ENCODE data around the gene GSTM3.
"Not testable (repeated sequence)": the region's sequence is repeated elsewhere in the genome, so short reads cannot be mapped to it uniquely, and the experiment has no call there.

The GSTM3 gene

DNA sequence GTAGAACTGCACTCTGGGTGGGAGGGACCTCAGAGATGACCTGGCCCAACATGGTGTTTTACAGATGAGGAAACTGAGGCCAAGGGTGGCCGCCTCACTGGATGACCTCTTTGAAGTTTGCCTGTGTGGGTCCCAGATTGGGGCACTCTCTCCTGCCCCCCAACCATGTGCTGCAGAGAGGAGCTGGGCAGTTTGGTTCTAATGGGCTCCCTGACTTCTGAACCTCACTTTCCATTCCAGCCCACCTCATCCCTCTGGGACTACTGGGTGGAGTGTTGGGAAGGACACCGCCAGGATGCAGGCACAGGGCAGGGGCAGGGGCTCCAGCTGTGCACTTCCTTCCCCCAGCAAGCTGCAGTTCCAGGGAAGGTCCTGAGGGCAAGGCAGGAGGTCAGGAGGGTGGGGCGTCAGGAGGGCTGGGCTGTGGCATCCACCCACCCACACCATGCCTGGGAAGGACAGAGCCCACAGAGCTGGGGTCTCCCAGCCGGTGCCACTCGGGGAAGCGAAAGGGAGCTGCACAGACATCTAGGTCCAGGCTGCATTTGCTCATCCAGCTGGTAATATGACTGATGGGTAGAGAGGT, 33.2 kb upstream of the GSTM3 start:
- no peak for DNase-seq

DNA sequence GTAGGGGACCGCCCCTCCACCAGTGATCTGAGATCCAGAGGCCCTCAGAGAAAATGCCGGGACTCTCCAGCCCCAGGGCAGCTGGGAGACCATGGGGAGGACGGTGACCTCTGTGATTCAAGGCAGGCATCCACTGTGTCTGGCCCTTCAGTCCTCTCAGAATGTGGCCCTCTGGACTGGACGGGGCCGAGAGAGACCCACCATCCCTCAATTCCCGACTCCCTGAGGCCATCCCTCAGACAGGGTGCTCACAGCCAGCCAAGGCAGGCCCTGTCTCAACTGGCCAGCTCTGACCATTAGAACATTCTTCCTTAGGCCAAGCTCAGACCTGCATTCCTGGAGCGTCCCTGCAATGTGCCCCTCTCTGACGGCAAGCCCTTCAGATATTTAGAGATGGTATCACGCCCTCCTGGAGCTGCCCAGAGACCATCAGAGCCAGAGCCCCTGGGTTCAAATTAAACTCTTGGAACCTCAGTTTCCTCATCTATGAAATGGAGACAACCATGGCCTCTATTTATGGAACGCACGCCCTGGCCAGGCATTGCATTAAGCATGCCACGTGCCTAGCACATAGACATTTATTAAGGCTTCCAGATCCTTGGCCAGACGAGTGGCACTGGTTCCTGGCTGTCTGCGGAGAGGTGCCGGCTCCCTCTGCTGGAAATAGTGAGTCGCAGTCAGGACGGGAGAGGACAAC, 32.5 kb upstream of the GSTM3 start:
- DNase-seq = peak; percentile 91 to 96

DNA sequence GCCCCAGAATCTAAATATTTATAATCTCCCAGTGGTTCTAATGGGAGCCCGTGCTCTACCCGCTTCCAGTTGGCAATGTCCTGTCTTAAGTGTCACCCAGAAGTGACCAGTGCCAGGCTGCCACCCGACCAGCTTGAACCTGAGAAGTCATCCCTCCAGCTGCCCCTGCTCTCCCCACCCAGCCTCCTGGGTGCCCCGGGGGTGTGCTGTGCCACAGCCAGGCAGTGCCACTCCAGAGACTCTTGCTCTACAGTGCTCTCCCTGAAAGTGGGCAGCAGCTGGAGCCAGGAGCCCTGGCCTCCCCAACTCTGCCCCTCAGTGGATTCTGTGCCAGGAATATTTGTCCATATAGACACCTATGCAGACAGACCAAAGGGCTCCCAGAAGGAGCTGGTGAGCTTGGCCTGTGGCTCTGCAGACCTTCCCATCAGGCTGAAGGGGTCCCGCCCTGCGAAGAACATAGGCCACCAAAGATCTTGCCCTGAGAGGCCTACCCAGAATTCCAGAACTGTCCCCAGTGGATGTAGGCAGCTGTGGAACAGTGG, 31.9 kb upstream of the GSTM3 start:
- no peak for DNase-seq

DNA sequence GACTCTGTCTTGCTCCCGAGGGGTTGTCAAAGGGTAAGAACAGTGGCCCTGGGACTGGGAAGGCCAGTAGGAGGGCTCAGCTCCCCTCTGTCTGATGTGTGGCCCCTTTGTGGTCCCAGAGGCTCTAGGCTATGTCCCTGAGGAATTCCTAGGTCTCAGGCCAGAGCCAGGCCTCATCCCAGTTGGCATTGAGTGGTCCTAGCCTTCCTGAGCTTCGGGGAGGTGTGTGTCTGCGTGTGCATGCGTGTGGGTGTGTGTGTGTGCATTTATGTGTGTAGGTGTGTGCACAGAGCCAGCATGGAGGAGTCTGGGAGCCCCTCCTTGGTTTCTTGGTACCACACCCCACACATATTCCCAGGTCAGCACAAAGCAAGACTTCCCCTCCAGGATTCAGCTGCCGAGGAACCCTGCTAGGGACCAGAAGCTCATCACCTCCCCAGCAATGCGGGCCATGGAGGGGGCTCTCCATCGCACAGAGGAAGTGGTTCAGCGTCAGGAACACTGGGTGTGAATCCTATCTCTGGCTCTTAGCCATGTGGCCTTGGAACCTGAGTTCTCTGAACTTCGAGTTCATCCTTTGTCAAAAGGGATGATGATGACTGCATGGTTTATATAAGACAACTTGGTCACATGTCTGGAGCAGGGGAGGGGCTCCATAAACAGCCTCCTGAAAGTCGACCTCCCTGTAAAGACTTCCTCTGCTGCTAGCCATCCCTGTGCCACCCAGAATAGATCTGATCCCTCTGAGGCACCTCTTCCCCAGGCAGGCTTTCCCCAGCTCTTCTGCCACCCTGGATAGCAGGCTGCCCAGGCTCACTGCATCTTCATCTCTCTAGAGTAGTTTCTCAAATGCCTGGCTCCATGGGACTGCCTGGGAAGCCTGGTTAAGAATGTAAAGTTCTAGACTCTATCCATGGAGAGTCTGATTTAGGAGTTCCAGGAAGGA, 31.1 kb upstream of the GSTM3 start:
- no peak for DNase-seq

DNA sequence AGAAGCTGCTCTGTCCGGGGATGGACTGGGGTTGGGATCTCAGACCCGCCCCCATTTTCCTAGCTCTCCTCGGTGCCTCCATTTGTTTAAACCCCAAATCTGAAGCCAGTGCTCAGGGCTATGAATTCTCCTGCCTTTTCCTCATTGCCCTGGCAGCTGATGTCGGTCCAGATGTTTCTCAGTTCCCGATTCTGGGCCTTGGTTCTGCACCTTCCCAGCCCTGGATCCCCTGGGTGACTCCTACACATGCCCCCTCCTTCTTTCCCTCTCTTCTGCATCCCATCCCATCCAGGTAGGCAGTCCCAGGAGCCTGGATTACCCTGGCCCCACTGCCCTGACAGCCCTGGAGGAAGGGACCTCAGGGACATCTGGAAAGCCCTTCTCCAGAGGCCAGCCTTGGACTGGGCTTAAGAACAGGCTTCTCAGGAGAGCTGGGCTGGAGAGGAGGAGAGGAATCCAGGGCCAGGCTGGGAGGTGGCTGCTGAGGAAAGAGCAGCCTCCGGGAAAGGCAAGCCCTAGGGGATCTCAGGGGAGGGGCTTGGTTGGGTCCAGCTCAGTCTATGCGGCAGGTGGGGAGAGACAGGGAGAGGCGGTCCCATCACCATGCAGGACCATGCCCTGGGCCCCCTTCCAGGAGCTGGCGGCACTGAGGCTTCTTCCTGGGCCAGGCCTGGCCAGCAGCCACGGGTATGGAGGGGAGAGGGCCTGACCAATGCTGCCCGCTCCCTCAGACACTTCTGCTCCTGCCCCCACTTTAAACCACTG, 29.7 kb upstream of the GSTM3 start:
- DNase-seq = no peak

DNA sequence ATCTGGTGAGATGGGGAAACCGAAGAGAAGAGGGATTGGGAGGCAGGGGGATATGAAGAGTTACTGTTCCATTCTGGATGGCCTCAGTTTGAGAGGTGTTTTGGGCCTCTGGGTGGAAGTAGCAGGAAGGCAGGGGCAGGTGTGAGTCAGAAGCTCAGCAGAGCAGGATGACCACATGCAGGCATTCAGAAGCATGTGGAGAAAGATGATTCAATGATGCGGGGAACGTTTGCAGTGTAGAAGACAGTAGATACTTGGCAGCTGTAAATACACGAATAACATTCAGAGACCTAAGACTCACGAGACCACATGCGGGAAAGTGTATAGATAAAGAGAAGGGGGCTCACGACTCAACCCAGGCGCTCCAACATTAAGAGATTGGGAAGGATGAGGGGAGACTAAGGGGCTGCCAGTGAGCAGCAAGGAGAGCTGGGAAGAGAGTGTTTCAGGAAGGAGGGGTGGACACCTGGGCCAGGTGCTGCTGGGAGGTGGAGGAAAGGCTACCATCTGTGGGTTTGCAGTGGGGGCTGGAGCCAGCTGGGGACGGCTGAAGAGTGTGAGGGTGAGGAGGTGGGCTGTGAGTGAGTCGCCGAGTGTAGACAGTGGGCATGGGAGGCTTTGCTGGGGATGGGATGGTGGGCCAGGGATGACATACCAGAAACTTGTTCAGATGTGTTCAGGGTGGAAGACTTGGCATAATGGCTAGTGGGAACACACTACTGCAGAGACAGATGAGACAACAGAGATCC, 28.7 kb upstream of the GSTM3 start:
- no peak for DNase-seq

DNA sequence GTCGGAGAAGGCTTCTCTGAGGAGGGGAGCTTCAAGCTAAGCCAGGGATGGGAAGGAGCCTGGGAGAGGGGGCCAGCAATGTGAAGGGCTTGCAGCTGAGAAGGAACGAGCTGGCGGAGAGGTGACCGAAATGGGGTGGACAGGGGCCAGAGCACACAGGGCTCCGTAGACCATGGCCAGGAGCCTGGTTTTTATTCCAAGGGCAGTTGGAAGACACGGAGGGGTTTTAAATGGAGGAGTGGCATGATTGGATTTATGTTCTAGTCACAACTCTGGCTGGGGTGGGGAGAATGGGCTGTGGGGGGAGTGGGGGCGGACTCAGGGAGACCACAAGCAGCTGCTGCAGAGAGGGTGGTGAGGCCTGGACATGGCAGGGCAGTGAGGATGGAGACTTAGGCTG, 28.0 kb upstream of the GSTM3 start:
- no peak for DNase-seq

DNA sequence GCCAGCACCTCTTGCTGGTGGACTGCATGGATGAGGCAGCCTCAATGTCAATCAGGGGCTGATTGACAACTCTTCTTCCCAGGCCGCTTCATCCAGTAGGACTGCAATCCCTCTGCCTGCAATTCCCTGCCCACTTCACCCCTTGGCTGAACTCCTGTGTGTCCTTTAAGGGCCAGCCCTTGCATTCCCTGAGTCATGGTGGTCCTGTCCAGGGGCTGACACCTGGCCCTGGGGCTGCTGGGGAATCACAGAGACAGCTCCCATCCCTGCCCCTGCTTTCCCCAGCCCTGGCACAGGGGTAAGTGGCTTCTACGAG, 27.5 kb upstream of the GSTM3 start:
- DNase-seq = no peak

DNA sequence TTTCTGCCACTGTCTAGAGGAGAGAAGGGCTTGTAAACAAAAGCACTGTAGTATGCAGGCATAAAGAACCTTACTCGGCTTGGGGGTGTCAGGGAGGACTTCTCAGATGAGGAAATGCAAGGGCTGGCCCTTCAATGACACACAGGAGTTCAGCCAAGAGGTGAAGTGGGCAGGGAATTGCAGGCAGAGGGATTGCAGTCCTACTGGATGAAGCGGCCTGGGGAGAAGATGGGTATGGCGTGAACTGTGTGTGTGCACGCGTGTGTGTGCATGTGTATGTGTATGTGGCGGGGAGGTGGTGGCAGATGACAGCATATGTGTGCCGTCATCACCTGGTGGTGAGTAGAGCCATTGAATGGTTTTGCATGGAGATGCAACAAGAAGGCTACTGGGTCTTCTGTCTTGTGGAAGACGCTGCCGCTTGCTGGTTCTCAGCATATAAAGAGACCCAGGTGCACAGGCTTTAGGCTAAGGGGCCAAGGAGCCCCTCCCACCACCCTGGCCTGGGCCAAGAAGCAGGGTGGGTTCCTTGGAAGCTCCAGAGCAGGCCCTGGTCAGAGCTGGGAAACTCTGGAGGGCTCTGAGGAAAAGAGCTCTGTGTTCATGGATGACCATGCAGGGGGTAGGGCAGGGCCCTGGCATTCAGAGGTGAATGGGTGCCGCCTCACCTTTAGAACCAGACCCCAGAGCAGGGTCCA, 26.9 kb upstream of the GSTM3 start:
- no peak for DNase-seq

DNA sequence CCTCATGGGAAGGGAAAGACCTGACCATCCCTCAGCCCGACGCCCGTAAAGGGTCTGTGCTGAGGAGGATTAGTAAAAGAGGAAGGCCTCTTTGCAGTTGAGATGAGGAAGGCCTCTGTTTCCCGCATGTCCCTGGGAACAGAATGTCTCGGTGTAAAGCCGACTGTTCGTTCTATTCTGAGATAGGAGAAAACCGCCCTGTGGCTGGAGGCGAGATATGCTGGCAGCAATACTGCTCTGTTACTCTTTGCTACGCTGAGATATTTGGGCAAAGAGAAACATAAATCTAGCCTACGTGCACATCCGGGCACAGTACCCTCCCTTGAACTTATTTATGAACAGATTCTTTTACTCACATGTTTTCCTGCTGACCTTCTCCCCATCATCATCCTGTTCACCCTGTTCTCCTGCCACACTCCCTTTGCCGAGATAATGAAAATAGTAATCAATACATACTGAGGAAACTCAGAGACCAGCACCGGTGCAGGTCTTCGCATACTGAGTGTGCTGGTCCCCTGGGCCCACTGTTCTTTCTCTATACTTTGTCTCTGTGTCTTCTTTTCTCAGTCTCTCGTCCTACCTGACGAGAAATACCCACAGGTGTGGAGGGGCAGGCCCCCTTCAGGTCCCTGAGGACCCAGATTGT, 26.3 kb upstream of the GSTM3 start:
- not testable (repeated sequence) for DNase-seq

DNA sequence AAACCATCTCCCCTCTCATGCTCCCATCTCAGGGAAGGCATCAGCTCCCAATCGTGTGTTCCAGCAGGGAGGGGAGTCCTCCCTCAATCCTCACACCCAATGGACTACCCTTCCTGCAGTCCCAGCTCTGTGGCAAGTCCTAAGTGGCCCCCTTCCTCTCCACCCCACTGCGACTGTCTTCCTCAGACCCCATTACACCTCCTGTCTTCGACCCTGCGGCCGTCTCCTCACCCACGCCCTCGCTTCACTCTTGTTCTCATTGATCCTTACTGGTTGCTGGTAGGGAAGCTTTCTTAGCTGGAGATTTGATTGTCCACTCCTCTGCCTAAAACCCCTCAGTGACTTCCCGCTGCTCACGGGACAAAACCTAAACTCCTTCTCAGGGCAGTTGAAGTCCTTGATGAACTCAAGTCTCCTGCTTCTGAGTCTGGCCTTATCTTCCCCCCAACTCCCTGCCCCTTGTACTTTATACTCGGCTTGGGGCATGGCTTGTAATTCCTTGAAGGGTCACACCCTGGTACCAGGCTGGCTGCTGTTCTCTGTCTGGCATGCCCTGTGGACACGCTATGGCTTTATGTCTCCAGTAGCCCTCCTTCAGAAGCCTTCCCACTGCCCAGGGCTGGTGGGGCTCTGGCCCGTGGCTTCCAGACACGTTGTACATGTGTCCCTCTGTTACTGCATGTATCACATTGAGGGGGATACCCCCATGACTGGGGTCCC, 25.2 kb upstream of the GSTM3 start:
- DNase-seq = no peak

DNA sequence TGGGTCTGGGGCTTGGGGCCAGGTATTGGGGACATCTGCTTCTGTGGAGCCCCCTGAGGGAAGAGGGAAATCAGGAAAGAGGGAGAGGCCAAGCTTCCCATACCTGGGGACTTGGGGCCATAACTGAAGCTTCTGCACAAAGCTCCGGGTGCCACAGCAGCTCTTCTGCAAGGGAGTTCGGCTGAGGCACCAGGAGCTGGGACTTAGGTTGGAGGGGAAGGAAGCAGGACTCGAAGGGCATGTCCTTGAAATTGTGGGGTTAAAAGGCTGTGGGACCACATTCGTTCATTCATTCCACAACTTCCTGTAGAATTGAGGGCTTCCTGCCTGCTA, 24.6 kb upstream of the GSTM3 start:
- no peak for DNase-seq

DNA sequence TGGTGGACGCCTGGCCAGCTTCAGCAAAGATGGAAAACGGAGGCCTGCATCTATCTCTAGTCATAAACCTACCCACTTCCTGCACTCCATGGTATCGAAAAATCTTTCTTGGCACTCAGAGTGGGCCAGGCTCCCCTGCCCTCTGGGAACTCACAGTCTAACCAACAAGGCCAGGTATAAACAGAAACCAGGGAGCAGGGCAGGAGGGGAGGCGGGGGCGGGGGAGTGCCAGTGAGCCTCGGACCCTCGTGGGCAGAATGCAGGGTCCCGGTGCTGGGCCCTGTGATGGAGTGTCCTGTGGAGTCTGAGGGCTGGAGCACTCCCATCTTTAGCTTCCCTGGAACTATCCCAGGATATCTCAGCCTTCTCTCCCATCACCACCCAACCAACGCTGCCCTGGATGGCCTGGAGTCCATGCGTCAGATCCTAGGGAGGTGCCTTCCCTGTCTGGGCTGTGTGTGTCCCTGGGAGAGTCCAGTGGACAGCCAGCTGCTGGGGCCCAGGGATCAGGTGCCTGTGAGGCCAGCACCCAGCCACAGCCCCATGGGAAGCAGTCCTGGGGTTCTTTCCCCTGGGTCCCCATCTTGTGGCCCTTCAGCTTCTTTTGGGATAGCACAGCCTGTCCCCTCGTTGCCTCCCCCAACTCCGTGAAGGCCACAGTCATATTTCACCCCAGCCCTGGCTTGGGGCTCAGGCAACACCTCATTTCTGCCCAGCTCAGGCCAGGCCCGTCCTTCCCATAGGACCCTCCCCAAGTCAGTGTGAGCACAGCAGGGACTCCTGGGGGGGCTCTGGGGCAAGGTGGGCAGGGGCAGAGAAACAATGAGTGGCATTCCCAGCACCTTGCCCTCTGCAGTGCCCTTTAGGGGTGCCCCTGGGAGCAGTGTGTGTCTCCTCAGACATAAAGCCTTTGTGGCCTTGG, 24.0 kb upstream of the GSTM3 start:
- DNase-seq = no peak

DNA sequence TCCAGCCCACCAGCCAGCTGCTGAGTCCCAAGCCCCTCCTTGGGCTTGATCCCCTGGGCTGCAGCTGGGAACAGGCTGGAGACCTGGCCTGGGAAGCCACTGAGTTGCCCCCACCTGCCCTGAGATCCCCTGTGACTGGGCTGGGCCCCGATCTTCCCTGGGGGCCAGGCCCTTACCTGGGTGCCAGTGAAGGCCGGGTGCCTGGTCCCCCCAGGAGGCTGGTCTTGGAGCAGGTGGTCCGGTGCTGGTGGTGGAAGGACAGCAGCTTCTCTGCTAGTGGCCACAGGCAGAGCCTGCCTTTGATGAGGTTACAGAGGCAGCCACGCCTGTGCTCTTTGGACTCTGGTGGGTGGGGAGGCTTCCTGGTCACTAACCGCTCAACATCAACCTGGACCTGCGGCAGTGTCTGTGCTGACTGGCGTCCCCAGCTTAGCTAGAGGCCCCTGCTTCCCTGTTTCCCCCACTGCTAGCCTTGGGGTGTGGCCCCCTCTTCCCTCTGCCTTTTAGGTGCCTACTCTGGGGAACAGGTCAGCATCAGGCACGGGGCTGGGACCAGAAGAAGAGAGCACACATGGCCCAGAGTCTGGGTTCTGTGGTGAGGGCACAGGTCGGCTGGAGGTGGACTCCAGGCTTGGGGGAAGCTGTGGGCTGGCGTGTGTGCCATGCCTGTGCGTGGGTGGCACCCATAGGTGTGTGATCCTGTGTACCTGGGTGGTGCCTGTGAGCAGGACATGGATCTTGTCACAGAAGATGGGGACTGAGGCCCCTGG, 23.0 kb upstream of the GSTM3 start, which contains the start of gene EPS8L3:
Gene EPS8L3, minus strand, starts transcription at position 278 of the 770 bp plus-strand sequence. CDS start 2,174 bp downstream, outside the sequence.
- peak in 1 of 2 experiments; percentile 60 for DNase-seq

DNA sequence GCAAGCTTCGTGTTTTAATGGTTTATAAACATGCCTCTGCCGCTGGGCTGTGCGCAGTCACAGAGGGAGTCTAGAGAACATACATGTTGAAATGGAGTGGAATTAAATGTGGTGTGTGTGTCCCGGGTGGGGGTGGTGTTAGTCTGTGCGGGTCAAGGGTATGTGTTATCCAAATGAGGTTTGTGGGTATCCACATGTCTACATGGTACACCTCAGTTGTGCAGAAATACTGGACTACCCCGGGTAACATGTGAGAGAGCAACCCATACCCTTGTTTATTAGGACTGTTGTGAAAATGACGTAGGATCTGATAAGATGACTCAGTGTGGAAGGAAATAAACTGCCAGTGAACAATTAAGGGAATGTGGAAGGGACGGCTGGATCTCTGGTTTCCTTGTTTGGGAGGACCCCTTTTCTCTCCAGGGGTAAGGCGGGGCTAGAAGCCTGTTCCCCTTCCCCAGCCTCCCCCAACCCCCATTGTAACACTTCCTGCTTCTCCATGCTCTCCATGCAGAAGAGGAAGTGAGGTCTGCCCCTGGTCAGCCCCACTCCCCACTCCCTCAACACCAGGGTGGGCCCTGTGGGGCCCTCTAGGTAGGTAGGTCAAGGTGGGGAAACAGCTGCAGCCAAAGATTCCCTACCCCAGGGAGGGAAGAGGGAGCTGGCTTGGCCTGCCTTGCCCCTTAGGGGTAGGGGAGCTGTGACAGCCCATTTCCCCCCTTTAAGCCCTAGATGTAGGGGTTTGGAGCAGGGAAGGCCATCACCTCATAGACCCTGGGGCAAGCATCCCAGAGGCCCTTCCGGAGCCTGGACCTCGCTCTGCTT, 22.2 kb upstream of the GSTM3 start:
- DNase-seq = no peak

DNA sequence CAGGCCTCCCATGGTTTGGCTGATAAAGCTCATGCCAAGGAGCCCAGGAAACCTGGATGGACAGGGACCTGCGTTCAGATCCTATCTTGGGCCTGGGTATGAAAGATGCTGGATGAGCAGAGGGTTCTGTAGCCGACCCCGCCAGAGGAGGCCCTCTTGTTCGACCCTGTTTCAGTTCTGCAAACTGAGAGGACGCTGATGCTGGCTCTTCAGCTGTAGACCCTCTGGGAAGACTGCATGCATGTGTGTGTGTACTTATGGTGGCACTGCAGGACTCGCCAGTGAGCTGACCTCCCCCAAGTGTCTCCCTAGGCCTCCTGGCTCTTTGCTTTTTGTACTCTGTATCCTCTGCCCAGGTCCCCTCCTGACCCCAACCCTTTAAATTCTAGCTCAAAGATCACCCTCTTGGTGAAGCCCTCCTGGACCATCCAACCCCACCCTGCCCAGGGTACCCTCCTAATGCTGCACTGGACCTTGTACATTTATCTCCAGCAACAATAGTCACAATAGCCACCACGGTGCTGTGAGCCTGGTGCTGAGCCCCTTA, 21.3 kb upstream of the GSTM3 start:
- DNase-seq = no peak
